Panc1 (cell line): ENCODE measurements around the gene SLC6A6. TPM values are rescaled to one million over a fixed set of nuclear protein-coding genes. Genes with fewer than 3 reads are reported as not detected.

ENCODE experiments used
- ATAC-seq: fragments of 200-7000 bp; cut with Tn5 transposase; 2 replicates; pipeline ENCODE4 v1.9.1; 2020; ENCODE audit warnings: mild to moderate bottlenecking, moderate library complexity
- BruUV-seq: library from RNA; stranded (reverse); fragments of 400-500 nt; replicated peaks from 2 replicates; lab custom pipeline; 2021; lab: Mats Ljungman, UMichigan
- CTCF ChIA-PET: fragments of 300-600 bp; sonication (Branson Sonifier 250); formaldehyde crosslinking; loops from one replicate; lab custom pipeline; 2022; ENCODE audit warnings: antibody characterized with exemption; lab: Charles Lee
- POLR2A ChIA-PET: fragments of 300-600 bp; sonication (Branson Sonifier 250); formaldehyde crosslinking; loops from one replicate; lab custom pipeline; 2022; ENCODE audit warnings: antibody characterized with exemption; lab: Charles Lee
- DNase-seq: peaks from one replicate; pipeline ENCODE4 v3.0.0-alpha.2; 2010; ENCODE audit warnings: low read depth, low spot score
- H3K27ac ChIP-seq: 2 replicates; pipeline ENCODE4 v1.5.1; 2011; ENCODE audit warnings: mild to moderate bottlenecking, low read length, inconsistent platforms
- H3K27me3 ChIP-seq: fragments of 200-500 bp; sonication (Bioruptor generic); 2 replicates; pipeline ENCODE4 v1.6.0; 2014; ENCODE audit warnings: low read length, inconsistent platforms; ENCODE audit not compliant: control insufficient read depth, insufficient read depth
- H3K36me3 ChIP-seq: fragments of 200-500 bp; sonication (Bioruptor generic); 2 replicates; pipeline ENCODE4 v1.5.1; 2014; ENCODE audit warnings: inconsistent platforms, mild to moderate bottlenecking, low read length, moderate library complexity; ENCODE audit not compliant: control insufficient read depth, insufficient read depth
- H3K4me1 ChIP-seq: 2 replicates; pipeline ENCODE4 v1.5.1; 2011; ENCODE audit warnings: inconsistent platforms, mild to moderate bottlenecking, low read length, moderate library complexity; ENCODE audit not compliant: control insufficient read depth, insufficient read depth
- H3K4me3 ChIP-seq, 2 experiments: 2 replicates each; pipeline ENCODE4 v1.5.1; 2011 to 2012; ENCODE audit warnings: low read depth in 2 of 2, low read length in 2 of 2, mild to moderate bottlenecking in 2 of 2, inconsistent platforms in 1 of 2, moderate library complexity in 1 of 2
- H3K9me3 ChIP-seq: fragments of 200-500 bp; sonication (Bioruptor generic); 2 replicates; pipeline ENCODE4 v1.5.1; 2014; ENCODE audit warnings: low read depth, mild to moderate bottlenecking, inconsistent platforms, low read length, moderate library complexity; ENCODE audit not compliant: control insufficient read depth, insufficient read depth
- CTCF ChIP-seq: fragments of 450-650 bp; IDR thresholded peaks from 2 replicates; pipeline ENCODE4 v1.5.1; 2017; ENCODE audit warnings: mild to moderate bottlenecking
- POLR2AphosphoS5 ChIP-seq: IDR thresholded peaks from 2 replicates; pipeline ENCODE4 v1.6.1; 2012; ENCODE audit warnings: mild to moderate bottlenecking, low read depth, low read length, moderate library complexity
- REST ChIP-seq, 2 experiments: IDR thresholded peaks; 2 replicates each; pipeline ENCODE4 v1.6.1; 2011 to 2012; ENCODE audit warnings: low read depth in 2 of 2, control low read depth in 1 of 2, low read length in 1 of 2, mild to moderate bottlenecking in 1 of 2, moderate library complexity in 1 of 2; ENCODE audit not compliant: insufficient read depth in 1 of 2
- SIN3A ChIP-seq: IDR thresholded peaks from 2 replicates; pipeline ENCODE4 v1.6.1; 2012; ENCODE audit warnings: low read depth, mild to moderate bottlenecking, low read length, moderate library complexity, borderline replicate concordance; ENCODE audit not compliant: insufficient read depth
- TCF7L2 ChIP-seq: IDR thresholded peaks from 2 replicates; pipeline ENCODE4 v1.6.1; 2011; ENCODE audit warnings: mild to moderate bottlenecking, low read depth, low read length, inconsistent platforms
- in situ Hi-C: cut with HindIII; loops from 2 replicates; pipeline ENCODE4 v1.10.0; 2016; ENCODE audit warnings: low sequenced_read_pairs, low pct_unique_long_range_greater_than_20kb
- intact Hi-C: fragments of 100-400 bp; cut with micrococcal nuclease; formaldehyde crosslinking; loops from one replicate; pipeline ENCODE4 v1.10.0; 2022; ENCODE audit not compliant: unreplicated experiment
- total RNA-seq: library from RNA; stranded (reverse); gene quantifications from one replicate; pipeline ENCODE4 v1.2.1, GENCODE V29; 2021; ENCODE audit not compliant: unreplicated experiment

SLC6A6 gene
- total RNA-seq, 1 experiment from 2014 or later = 61.0 TPM

GRCh38 chr3:14476583-14477265 lies 74.3 kb downstream of the SLC6A6 start:
- CTCF ChIA-PET = no interaction called here

GRCh38 chr3:14477311-14477935 lies 75.0 kb downstream of the SLC6A6 start:
- no TSS peak for BruUV-seq
- Histone ChIP-seq H3K27ac (no peak overlapping the region), H3K27me3 (no peaks in the 10 kb centered on the region), H3K9me3 (no peaks in the 10 kb centered on the region), H3K36me3 (no peaks in the 10 kb centered on the region; the same call in 1 of the 2 replicates), H3K4me3 (no peak overlapping the region), H3K4me1 (peaks cover 8% of the 10 kb centered on the region)
- ATAC-seq = no peak
- no peak for TF ChIP-seq SIN3A
- no peak for TF ChIP-seq REST (IDR thresholded peaks at IDR 0.05; ENCODE audit: insufficient read depth in 1 of 2, low read depth in 2 of 2, low read length in 1 of 2)
- no peak for TF ChIP-seq TCF7L2
- no peak for TF ChIP-seq POLR2AphosphoS5
- intact Hi-C loops = no loop called here
- in situ Hi-C loops = no loop called here
- CTCF ChIA-PET = no interaction called here
- POLR2A ChIA-PET = no interaction called here
- no peak for DNase-seq

More at GRCh38 chr3:14476583-14477265, 74.3 kb downstream of the SLC6A6 start:
- no peak for TF ChIP-seq SIN3A
- no peak for TF ChIP-seq TCF7L2
- no peak for TF ChIP-seq CTCF
- TF ChIP-seq REST (IDR thresholded peaks at IDR 0.05; ENCODE audit: insufficient read depth in 1 of 2, low read depth in 2 of 2, low read length in 1 of 2) = no peak
- TF ChIP-seq POLR2AphosphoS5 = no peak
- Histone ChIP-seq H3K9me3 (no peaks in the 10 kb centered on the region), H3K36me3 (no peaks in the 10 kb centered on the region; the same call in 1 of the 2 replicates), H3K4me3 (no peak overlapping the region), H3K4me1 (peaks cover 11% of the 10 kb centered on the region), H3K27me3 (no peaks in the 10 kb centered on the region), H3K27ac (no peak overlapping the region)
- intact Hi-C loops (no loop called here), in situ Hi-C loops (no loop called here)
- BruUV-seq = no TSS peak
- DNase-seq (no peak), ATAC-seq (no peak)
- POLR2A ChIA-PET = interaction anchor here (0.6 kb wide), 1 partner anchor 209 kb away, joined by 7 read pairs; no protein-coding TSS in a partner anchor
